NCI-H345 treated with DMSO at 0.1 percent for 48 hours (cell line): ENCODE measurements around the gene SOX6.

Experiments used
- DNase-seq: peaks from one replicate; lab custom pipeline; 2025; ENCODE audit not compliant: unreplicated experiment; lab: John Stamatoyannopoulos, UW

SOX6 gene

GRCh38 chr11:16194566-16194965 lies 161.8 kb downstream of the SOX6 start:
- no peak for DNase-seq

DNA sequence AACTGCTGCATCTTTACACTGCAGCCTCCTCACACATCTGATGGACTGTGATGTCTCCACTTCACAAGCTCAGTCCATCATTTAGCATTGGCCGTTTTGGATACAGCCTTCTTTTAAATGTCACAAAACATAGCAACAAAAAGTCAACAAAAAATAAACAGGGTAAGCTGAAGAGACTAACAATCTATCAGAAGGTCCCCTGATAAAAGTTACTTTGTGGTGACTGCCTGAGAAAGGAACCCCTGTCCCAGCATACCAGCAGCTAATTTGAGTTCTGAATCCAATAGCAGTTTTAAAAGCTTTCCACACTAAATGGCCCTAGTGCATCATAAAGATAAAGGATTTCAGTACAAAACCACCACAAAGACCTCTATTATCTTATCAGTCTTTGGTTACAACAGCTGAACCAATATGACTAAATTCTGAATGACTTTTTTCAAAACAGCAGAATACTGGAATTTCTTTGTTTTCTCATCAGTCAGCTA lies 162.4 kb downstream of the SOX6 start:
- no peak for DNase-seq

- DNase-seq: no peak
These were observed 164.5 kb downstream of the SOX6 start for GRCh38 chr11:16191868-16192240.

DNA sequence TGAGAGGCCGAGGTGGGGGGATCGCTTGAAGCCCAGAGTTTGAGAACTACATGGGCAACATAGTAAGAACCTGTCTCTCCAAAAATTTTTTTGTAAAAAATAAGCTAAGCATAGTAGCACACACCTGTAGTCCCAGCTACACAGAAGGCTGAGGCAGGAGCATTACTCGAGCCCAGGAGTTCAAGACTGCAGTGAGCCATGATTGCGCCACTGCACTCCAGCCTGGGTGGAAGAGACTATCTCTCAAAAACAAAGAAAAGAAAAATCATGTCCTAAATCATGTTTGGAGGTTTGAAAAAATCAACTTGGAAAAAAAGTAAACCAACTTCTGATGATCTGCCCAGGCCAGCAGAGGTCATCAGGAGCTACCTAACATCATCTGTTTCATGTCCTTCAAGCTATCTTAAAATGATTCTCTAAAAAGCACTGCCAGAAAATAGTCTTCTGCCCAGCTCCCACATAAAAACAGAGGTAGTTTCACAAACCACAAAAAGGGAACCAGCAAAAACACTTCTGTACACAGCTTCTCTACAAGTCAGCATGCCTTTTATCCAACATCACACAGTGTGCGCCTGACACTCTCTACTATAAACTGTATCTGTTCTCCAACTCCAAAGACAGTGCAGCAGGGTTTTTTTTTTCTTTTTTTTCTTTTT lies 165.0 kb downstream of the SOX6 start:
- no peak for DNase-seq

- no peak for DNase-seq
These were observed 169.7 kb downstream of the SOX6 start for GRCh38 chr11:16186680-16187079.

DNA sequence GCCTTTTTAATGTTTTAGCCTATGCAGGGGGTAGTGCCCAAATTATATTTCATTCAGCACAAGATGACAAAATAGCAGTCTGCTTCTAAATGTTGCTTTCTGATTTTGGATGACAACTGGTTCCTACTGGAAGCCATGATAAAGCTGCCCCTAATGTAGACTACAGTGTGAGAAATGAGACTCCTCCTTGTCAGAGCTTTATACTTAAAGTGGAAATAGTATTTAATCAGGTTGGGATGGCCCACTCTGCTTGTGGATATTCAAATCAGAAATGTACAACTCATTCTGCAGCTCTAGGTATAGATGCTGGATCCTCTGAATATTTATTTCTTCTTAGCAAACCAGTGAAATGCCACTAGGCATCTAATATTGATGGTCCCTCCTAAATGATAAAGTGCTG lies 171.3 kb downstream of the SOX6 start:
- no peak for DNase-seq

- DNase-seq: no peak
These were observed 171.8 kb downstream of the SOX6 start for GRCh38 chr11:16184588-16184987.

DNA sequence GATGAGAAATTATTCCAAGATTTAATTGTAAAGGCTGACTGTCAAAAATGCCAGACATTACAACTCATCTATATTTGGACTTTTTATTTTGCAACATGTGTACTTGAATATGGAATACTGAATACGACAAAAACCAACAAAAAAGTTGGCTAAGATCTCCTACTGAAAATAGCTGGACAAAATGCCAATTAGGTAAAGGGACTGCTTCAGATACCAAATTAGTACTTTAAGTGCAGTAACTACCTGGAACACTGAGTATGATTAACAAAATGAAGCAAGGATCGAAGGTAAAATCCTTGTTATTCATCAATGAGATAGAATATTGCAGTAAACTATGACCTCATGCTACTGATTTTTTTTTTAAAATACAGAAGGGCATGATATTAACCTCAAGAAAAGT lies 173.8 kb downstream of the SOX6 start:
- no peak for DNase-seq

GRCh38 chr11:16180868-16181267 lies 175.5 kb downstream of the SOX6 start:
- no peak for DNase-seq

- no peak for DNase-seq
These were observed 176.7 kb downstream of the SOX6 start for GRCh38 chr11:16179676-16180075.

DNA sequence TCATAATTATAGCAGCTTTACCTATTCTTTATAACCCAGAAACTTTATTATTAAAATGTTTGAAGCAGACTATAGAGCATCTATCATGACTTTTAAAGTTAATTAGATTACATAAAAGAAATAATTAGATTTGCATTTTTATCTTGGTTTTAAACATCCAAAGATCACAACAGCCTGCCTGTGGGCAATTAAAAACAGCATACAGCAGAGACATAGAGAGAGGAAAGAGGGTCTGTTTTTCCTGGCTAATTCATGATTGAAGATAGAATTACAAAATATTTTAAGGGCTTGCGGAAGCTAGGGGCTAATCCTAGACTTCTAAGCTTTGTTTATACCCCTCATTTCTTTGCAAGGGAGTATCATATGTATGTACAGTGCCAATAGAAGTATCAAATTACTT lies 178.1 kb downstream of the SOX6 start:
- no peak for DNase-seq

- no peak for DNase-seq
These were observed 178.7 kb downstream of the SOX6 start for GRCh38 chr11:16177688-16178087.

DNA sequence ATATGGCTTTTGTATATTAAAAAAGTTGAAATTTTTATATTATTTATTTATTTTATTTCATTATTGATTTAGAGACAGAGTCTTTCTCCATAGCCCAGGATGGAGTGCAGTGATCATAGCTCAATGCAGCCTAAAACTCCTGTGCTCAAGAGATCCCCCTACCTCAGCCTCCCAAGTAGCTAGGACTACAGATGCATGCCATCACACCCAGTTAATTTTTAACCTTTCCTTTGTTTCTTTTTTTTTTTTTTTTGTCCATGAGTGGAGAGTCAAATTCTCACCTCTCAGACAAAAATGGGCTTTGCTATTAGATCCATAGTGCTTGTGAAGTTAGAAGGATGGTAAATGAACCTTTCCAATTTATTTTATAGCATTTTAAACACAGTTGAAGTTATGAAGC lies 182.5 kb downstream of the SOX6 start:
- DNase-seq: no peak

- DNase-seq: no peak
These were observed 184.5 kb downstream of the SOX6 start for GRCh38 chr11:16171882-16172281.

DNA sequence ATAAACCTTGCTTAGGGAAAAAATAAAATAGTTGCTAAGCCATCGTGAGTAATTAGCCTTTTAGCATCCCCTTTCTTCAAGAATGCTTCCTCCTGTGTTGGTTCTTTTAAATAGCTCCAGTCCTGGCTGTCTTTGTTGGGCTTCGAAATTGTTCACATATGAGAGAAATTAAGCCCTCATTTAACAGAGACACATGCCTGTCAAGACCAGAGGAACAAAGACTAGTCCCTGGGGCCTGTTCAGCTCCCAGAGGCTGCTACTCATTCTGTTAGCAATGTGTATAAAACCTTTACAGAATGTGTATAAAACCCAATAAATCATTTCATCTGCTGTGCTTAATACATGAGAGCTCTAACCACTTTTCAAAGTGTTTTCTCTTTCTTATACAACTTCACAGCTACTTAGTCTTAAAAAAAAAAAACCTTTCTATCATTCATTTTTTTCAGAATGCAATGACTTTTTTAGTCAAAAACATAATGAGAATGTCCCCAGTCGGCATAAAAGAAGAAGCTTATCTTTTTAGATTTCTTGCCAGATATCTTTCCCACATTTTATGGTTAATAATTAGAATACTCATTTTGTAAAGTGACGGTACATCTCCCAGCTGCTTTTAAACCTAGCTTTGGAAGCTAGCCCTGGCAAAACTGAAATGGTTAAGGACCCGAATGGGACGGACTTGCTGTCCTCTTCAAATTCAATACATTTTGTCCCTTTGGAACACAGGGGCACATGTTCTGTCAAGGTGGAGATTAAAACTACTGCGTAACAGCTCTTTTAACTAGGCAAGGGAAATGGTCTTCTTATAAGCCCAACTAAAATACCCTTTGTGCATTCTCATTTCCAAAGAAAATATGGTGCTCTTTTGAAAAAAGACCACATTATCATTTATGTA lies 186.1 kb downstream of the SOX6 start:
- no peak for DNase-seq

DNA sequence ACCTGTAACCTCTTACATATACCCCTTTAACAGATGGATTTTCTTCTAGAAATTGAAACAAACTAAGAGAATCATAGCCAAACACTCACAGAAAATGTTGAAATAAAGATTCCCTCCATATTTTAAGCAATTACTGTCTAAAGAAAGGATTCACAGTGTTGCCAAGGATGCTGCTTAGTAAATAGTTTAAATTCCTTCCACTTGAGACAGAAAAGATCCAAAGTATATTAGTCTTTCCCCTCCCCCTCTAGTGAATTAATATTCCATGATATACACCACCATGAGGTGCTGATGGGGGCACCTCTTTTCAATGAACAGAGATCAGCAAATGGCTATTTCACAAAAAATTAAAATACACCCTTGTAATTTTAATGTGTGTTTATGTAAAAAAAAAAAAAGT lies 186.8 kb downstream of the SOX6 start:
- no peak for DNase-seq

DNA sequence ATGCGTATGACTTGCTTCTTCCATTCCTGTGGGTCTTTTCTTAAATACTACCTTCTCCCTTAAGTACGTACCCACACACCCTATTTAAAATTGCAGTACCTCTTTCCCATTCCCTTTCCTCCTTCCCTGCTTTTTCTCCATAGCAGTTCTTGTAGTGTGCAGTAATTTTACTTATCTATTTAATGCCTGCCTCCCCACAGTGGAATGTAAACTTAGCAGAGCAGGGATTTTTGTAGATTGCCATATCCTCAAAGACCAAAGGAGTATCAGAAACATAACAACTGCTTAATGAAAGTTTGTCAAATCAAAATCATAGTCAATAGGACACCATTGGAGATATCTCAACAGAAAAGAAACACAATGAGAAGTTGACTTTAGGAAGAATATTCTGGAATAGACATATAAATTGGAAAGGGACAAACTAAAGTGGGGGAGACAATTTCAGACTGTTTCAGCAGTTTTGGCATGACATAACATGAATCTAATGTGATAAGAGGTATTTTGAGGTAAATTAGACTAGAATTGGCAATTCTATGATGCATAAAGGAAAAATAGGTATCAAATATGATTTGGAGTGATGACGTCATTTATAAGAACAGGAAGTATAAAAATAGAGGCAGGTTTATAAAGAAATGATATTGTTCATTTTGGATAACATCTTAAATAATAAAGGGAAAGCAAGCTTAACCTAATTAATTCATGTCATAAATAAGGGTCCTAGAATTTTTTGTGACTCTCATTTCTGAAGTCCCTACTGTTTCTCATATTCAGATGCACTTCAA lies 188.4 kb downstream of the SOX6 start:
- no peak for DNase-seq

DNA sequence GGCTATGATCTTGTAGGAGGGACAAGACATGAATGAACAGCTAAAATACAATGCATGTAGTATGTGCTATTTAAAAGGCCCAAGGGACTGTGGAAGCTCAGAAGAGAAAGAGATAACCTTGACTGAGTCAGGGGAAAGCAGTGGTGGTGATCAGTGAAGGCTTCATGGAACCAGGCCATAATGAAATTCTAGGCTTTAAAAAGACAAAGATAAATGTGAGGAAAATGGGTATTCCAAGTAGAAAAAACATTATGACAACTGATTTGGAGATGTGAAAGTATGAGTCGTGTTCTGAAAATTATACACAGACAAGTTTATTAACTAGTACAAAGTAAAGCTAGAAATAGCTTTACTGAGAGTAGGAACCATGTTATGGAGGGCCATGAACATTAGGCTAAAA lies 189.8 kb downstream of the SOX6 start:
- DNase-seq: no peak

DNA sequence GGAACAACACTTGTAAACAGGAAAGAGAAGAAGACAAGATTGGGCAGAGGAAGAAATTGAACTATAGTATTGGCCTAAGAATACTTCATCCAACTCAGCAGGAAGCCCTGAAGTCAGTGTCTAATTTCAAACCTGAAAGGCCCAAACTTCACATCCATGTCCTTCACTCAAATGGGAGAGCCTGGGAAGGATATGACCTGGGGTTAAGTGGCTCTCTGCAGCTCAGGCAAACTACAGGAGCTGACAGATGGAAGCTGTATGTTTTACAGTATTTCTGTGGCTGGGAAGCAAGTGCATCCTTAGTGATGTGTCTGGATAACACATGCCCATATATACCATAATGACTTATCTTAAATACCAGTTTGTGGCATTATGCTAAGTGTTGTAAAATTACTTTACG lies 196.2 kb downstream of the SOX6 start:
- no peak for DNase-seq

- no peak for DNase-seq
These were observed 197.8 kb downstream of the SOX6 start for GRCh38 chr11:16158426-16158994.

DNA sequence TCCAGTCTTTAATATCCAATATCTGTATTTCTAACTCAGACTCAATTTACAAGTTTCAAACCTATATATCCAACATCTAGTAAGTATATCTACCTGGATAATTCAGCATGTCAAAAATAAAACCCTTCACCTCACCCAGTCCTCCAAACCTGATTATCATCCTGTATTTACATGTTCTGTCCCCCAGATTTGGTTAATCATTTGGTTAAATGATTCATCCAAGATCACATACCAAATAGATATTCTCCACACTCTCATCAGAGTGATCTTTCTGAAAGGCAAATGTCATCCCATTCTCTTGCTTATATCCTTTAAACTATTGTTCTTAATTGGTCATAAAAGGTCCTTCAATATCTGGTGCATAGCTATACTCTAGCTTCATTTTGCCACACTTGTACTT lies 199.0 kb downstream of the SOX6 start:
- DNase-seq: no peak
